Tibial artery (tissue), 4 donors: ENCODE measurements around the gene RAVER2.
"Not testable (repeated sequence)": the region's sequence is repeated elsewhere in the genome, so short reads cannot be mapped to it uniquely, and the experiment has no call there.

Experiments
- DNase-seq, 2 donors: peaks; one replicate each; pipeline ENCODE4 v3.0.0-alpha.2; 2019
- H3K27ac ChIP-seq, 2 donors: fragments of 200-600 bp; sonication (generic) in 1 of 2; 1 replicate in 1 of 2; 2 replicates in 1 of 2; pipeline ENCODE4 v1.5.1; 2018 to 2019; ENCODE audit warnings: mild to moderate bottlenecking in 1 of 2
- H3K27me3 ChIP-seq, 2 donors: fragments of 200-600 bp; sonication (generic) in 1 of 2; one replicate each; pipeline versions ENCODE4 v1.5.1 to v1.6.0; 2016 to 2019
- H3K36me3 ChIP-seq, 3 donors: fragments of 200-600 bp; sonication (generic) in 2 of 3; one replicate each; pipeline ENCODE4 v1.5.1; 2016 to 2019; ENCODE audit warnings: mild to moderate bottlenecking in 2 of 3
- H3K4me1 ChIP-seq, 4 donors: fragments of 200-600 bp; sonication (generic) in 2 of 4; 1 replicate in 3 of 4; 2 replicates in 1 of 4; pipeline ENCODE4 v1.5.1; 2016 to 2019
- H3K4me3 ChIP-seq, 2 donors: fragments of 200-600 bp; sonication (generic) in 1 of 2; 1 replicate in 1 of 2; 2 replicates in 1 of 2; pipeline ENCODE4 v1.5.1; 2018 to 2019; ENCODE audit warnings: mild to moderate bottlenecking in 2 of 2
- H3K9me3 ChIP-seq, 3 donors: fragments of 200-600 bp; sonication (generic) in 1 of 3; one replicate each; pipeline ENCODE4 v1.5.1; 2016 to 2019
- intact Hi-C: fragments of 100-400 bp; cut with DNase I; formaldehyde crosslinking; loops from one replicate; pipeline ENCODE4 v1.15.0; 2023; ENCODE audit warnings: low total_unique reads
- TF ChIP-seq, protein P1 (sequence below), 2 experiments: fragments of 200-600 bp in 1 of 2; fragments of 450-650 bp in 1 of 2; IDR thresholded peaks; one replicate each; pipeline ENCODE4 v1.5.1; 2017 to 2019; ENCODE audit warnings: antibody characterized with exemption in 2 of 2, mild to moderate bottlenecking in 1 of 2, moderate library complexity in 1 of 2

RAVER2 gene

GRCh38 chr1:64744492-64745180 lies at the start of gene RAVER2:
RAVER2 (plus strand) TSS chr1:64745075; CDS start chr1:64745173, 98 bp downstream.
- TF ChIP-seq, protein P1, sequence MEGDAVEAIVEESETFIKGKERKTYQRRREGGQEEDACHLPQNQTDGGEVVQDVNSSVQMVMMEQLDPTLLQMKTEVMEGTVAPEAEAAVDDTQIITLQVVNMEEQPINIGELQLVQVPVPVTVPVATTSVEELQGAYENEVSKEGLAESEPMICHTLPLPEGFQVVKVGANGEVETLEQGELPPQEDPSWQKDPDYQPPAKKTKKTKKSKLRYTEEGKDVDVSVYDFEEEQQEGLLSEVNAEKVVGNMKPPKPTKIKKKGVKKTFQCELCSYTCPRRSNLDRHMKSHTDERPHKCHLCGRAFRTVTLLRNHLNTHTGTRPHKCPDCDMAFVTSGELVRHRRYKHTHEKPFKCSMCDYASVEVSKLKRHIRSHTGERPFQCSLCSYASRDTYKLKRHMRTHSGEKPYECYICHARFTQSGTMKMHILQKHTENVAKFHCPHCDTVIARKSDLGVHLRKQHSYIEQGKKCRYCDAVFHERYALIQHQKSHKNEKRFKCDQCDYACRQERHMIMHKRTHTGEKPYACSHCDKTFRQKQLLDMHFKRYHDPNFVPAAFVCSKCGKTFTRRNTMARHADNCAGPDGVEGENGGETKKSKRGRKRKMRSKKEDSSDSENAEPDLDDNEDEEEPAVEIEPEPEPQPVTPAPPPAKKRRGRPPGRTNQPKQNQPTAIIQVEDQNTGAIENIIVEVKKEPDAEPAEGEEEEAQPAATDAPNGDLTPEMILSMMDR (IDR thresholded peaks at IDR 0.05): peak in 1 of 2 experiments; percentile 32
- peak within 1 kb of the TSS; percentile 82 to 83 for H3K27ac ChIP-seq
- no peaks in the 10 kb centered on the region for H3K27me3 ChIP-seq
- peaks cover 0 to 18% (median 5%) of the 10 kb centered on the region in 4 donors for H3K4me1 ChIP-seq
- peak; percentile 54 to 84 for DNase-seq
- H3K9me3 ChIP-seq: no peaks in the 10 kb centered on the region
- intact Hi-C loops: loop anchor here (10.0 kb wide), 1 partner anchor 80 kb away; no protein-coding TSS in a partner anchor
- H3K36me3 ChIP-seq: no peaks in the 10 kb centered on the region
- peak within 1 kb of the TSS; percentile 75 to 79 for H3K4me3 ChIP-seq

- Histone ChIP-seq H3K27me3 (no peaks in the 10 kb centered on the region), H3K36me3 (peaks cover 0 to 4% (median 0%) of the 10 kb centered on the region in 3 donors), H3K27ac (no peak overlapping the region), H3K4me3 (no peak overlapping the region), H3K4me1 (peaks cover 0 to under 1% (median 0%) of the 10 kb centered on the region in 4 donors), H3K9me3 (no peaks in the 10 kb centered on the region)
- TF ChIP-seq, protein P1 (IDR thresholded peaks at IDR 0.05): no peak
- DNase-seq: no peak
- intact Hi-C loops: no loop called here
Observed at GRCh38 chr1:64696879-64697278, 48.0 kb upstream of the RAVER2 start.

DNA sequence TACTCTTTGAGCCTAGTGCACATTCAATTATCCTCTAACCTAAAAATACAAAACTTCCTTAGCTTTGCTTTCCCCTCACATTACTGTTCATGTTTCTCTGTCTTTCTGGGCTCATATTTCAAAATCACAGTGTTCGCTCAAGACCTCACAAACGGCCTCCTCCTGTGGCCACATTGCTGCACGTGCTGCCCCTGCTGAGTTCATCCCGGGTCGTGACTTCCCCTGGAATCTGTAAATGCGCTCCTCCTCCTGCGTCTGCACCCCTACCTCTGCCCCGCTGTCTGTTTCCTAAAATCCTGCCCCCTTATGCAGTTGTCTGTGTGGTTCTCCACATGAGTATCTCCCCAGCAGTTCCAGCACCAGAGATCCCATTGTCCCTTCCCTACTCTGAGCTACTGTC lies 45.5 kb upstream of the RAVER2 start:
- Histone ChIP-seq H3K4me3 (no peak overlapping the region), H3K9me3 (no peaks in the 10 kb centered on the region)
- DNase-seq: no peak

DNA sequence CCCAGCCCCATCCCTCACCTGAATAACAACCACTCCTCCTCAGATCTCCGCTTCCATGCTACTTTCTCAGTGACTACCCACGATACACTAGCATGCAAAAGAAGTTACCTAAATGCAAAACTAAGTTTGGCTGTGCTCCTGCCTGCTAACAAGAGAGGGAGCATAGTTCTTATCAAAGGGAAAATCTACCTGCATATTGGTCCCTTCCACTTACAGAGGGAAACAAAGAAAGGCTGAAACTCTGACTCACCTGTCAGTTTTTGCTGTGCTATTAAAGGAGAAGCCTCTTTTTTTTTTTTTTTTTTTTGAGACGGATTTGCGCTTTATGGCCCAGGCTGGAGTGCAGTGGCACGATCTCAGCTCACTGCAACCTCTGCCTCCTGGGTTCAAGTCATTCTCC lies 43.8 kb upstream of the RAVER2 start:
- no peak for DNase-seq
- TF ChIP-seq, protein P1 (IDR thresholded peaks at IDR 0.05): no peak
- Histone ChIP-seq H3K36me3 (no peaks in the 10 kb centered on the region), H3K27me3 (no peaks in the 10 kb centered on the region), H3K9me3 (no peaks in the 10 kb centered on the region), H3K4me1 (peaks cover 0 to 2% (median 0%) of the 10 kb centered on the region in 4 donors), H3K27ac (no peak overlapping the region), H3K4me3 (no peak overlapping the region)
- intact Hi-C loops: no loop called here

More for the DNA sequence above, 45.5 kb upstream of the RAVER2 start:
- intact Hi-C loops: no loop called here
- Histone ChIP-seq H3K4me1 (peaks cover 0 to 2% (median 0%) of the 10 kb centered on the region in 4 donors), H3K27ac (no peak overlapping the region), H3K27me3 (no peaks in the 10 kb centered on the region), H3K36me3 (no peaks in the 10 kb centered on the region)
- TF ChIP-seq, protein P1 (IDR thresholded peaks at IDR 0.05): no peak

GRCh38 chr1:64701886-64702285 lies 43.0 kb upstream of the RAVER2 start:
- TF ChIP-seq, protein P1 (IDR thresholded peaks at IDR 0.05): no peak
- H3K4me1 ChIP-seq: peaks cover 0 to 2% (median 0%) of the 10 kb centered on the region in 4 donors
- no peaks in the 10 kb centered on the region for H3K27me3 ChIP-seq
- no peaks in the 10 kb centered on the region for H3K9me3 ChIP-seq
- intact Hi-C loops: no loop called here
- DNase-seq: no peak
- no peaks in the 10 kb centered on the region for H3K36me3 ChIP-seq
- H3K4me3 ChIP-seq: no peak overlapping the region
- no peak overlapping the region for H3K27ac ChIP-seq

DNA sequence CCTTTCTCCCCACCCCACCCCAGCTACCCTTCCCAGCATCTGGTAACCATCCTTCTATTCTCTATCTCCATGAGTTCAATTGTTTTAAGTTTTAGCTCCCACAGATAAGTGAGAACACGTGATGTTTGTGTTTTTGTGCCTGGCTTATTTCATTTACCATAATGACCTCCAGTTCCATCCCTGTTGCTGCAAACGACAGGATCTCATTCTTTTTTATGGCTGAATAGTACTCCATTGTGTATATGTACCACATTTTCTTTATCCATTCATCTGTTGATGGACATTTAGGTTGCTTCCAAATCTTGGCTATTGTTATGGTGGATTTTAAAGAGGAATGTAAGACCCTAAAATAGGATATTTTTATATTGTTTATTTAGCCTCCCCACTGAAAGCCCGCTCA lies 42.2 kb upstream of the RAVER2 start:
- intact Hi-C loops, H3K9me3 ChIP-seq, DNase-seq, H3K4me3 ChIP-seq, H3K27me3 ChIP-seq, H3K27ac ChIP-seq, H3K36me3 ChIP-seq, H3K4me1 ChIP-seq: not testable (repeated sequence)
